GM12878 (cell line): Measurements from ENCODE around the gene ANKRD17. TPM values are rescaled to one million over a fixed set of nuclear protein-coding genes. Genes with fewer than 3 reads are reported as not detected.

ENCODE experiments used
- ATAC-seq: fragments of 200-7000 bp; cut with Tn5 transposase; 3 replicates; pipeline ENCODE4 v1.9.1; 2020; ENCODE audit warnings: mild to moderate bottlenecking, moderate library complexity
- BruUV-seq: library from RNA; stranded (reverse); fragments of 400-500 nt; replicated peaks from 2 replicates; lab custom pipeline; 2021; lab: Mats Ljungman, UMichigan
- CTCF ChIA-PET: fragments of 300-600 bp; sonication (Branson Sonifier 250); formaldehyde crosslinking; extraction: SDS; loops from one replicate; lab custom pipeline; 2021; ENCODE audit warnings: inconsistent platforms; lab: Yijun Ruan, JAX
- POLR2A ChIA-PET: fragments of 350-600 bp; formaldehyde crosslinking; extraction: SDS; loops from one replicate; lab custom pipeline; 2021; ENCODE audit warnings: inconsistent platforms; lab: Charles Lee
- RAD21 ChIA-PET: fragments of 300-600 bp; sonication (Branson Sonifier 250); formaldehyde crosslinking; loops from one replicate; lab custom pipeline; 2023; ENCODE audit warnings: antibody characterized with exemption; ENCODE audit not compliant: unreplicated experiment; lab: Charles Lee
- SMC1A ChIA-PET: fragments of 300-600 bp; sonication (Branson Sonifier 250); formaldehyde crosslinking; loops from one replicate; lab custom pipeline; 2023; ENCODE audit not compliant: unreplicated experiment, uncharacterized antibody; lab: Charles Lee
- DNase-seq: peaks from one replicate; pipeline ENCODE4 v3.0.0-alpha.2; 2011; ENCODE audit warnings: low read depth, low spot score
- FAIRE-seq: peaks from 3 replicates; lab custom pipeline; 2011; peaks lifted over from hg19 to GRCh38; lab: Jason Lieb, UNC
- H2AFZ ChIP-seq: 2 replicates; pipeline ENCODE4 v1.6.0; 2011; ENCODE audit warnings: low read depth, low read length, control low read depth; ENCODE audit not compliant: control insufficient read depth
- H3K27ac ChIP-seq: 2 replicates; pipeline ENCODE4 v1.5.1; 2011; ENCODE audit warnings: control low read depth; ENCODE audit not compliant: control insufficient read depth, insufficient read depth
- H3K27me3 ChIP-seq, 2 experiments: replicated peaks in 1 of 2; 2 replicates each; pipeline versions ENCODE4 v1.6.0 to v1.6.1; 2011; ENCODE audit warnings: low read length in 1 of 2; ENCODE audit not compliant: control insufficient read depth in 2 of 2, insufficient read depth in 2 of 2
- H3K36me3 ChIP-seq, 2 experiments: 2 replicates each; pipeline ENCODE4 v1.5.1; 2011; ENCODE audit warnings: low read length in 1 of 2; ENCODE audit not compliant: control insufficient read depth in 2 of 2, insufficient read depth in 2 of 2
- H3K4me1 ChIP-seq: 2 replicates; pipeline ENCODE4 v1.6.1; 2011; ENCODE audit warnings: mild to moderate bottlenecking, low read length, moderate library complexity, mixed read lengths; ENCODE audit not compliant: control insufficient read depth, insufficient read depth
- H3K4me2 ChIP-seq: 2 replicates; pipeline ENCODE4 v1.6.0; 2011; ENCODE audit warnings: control low read depth; ENCODE audit not compliant: control insufficient read depth, insufficient read depth
- H3K4me3 ChIP-seq: fragments of 200-600 bp; sonication (generic); 2 replicates; pipeline ENCODE4 v1.5.1; 2016
- H3K79me2 ChIP-seq: 2 replicates; pipeline ENCODE4 v1.6.0; 2011; ENCODE audit warnings: low read length; ENCODE audit not compliant: control insufficient read depth, insufficient read depth
- H3K9ac ChIP-seq: 2 replicates; pipeline ENCODE4 v1.8.0; 2011; ENCODE audit warnings: low read length, control low read depth, mixed read lengths; ENCODE audit not compliant: control insufficient read depth, insufficient read depth
- H3K9me3 ChIP-seq: replicated peaks from 3 replicates; pipeline ENCODE4 v1.5.1; 2011; ENCODE audit warnings: mild to moderate bottlenecking, low read length; ENCODE audit not compliant: control insufficient read depth, insufficient read depth
- H4K20me1 ChIP-seq: 2 replicates; pipeline ENCODE4 v1.6.0; 2011; ENCODE audit not compliant: control insufficient read depth, insufficient read depth
- KAT2A ChIP-seq: conservative IDR thresholded peaks from 2 replicates; pipeline ENCODE4 v1.6.1; 2011; ENCODE audit warnings: low read depth, low read length; ENCODE audit not compliant: control insufficient read depth
- MTA3 ChIP-seq: IDR thresholded peaks from 2 replicates; pipeline ENCODE4 v1.6.1; 2012; ENCODE audit warnings: low read length, inconsistent platforms, borderline replicate concordance
- PAX5 ChIP-seq: IDR thresholded peaks from 2 replicates; pipeline ENCODE4 v1.6.1; 2011; ENCODE audit warnings: low read depth, low read length, borderline replicate concordance
- WGBS: methylation state at CpG from one replicate; pipeline ENCODE4 v1.1.6; 2016; ENCODE audit warnings: low lambda C conversion rate; ENCODE audit not compliant: insufficient replicate concordance, insufficient coverage; ENCODE audit errors: missing lambda C conversion rate; 5-methylcytosine and 5-hydroxymethylcytosine counted together
- in situ Hi-C: fragments of 300-500 bp; cut with MboI; formaldehyde crosslinking; loops from 9 replicates; pipeline ENCODE4 v1.14.3; 2018; ENCODE audit warnings: mixed read lengths
- intact Hi-C: fragments of 100-400 bp; cut with micrococcal nuclease; formaldehyde crosslinking; loops from one replicate; pipeline ENCODE4 v1.14.2; 2022; ENCODE audit not compliant: unreplicated experiment
- polyA plus RNA-seq, 11 experiments: library from polyadenylated mRNA; depleted of rRNA in 4 of 11; unstranded in 6 of 11; stranded (reverse) in 5 of 11; fragments of >200 nt; fragmentation: Nextera tagmentation in 4 of 11; fragmentation: Illumina TruSeq in 1 of 11; extraction: Ambion mirVana in 4 of 11; extraction: Trizol in 1 of 11; gene quantifications; 1 replicate in 1 of 11; 2 replicates in 10 of 11; pipeline versions ENCODE4 v1.2.1 to v1.2.3, GENCODE V29; 2011 to 2016; ENCODE audit warnings: inconsistent platforms in 2 of 11, missing spikeins in 2 of 11, low read depth in 1 of 11
- total RNA-seq, 4 experiments: library from RNA; depleted of rRNA in 3 of 4; stranded (reverse); fragments of >200 nt in 3 of 4; fragmentation: Illumina TruSeq in 1 of 4; extraction: Trizol in 1 of 4; gene quantifications; 2 replicates each; pipeline versions ENCODE4 v1.2.1 to v1.2.3, GENCODE V29; 2013 to 2021

ANKRD17 gene
- total and polyA plus RNA-seq, 10 of the 15 experiments (the other 5 are each of a cell fraction or from before 2014, with no cell fraction given) = 11.7 to 46.5 (median 32.6) TPM

- no peak for FAIRE-seq
- no peak overlapping the region for H3K4me3 ChIP-seq
- H3K27ac ChIP-seq = no peak overlapping the region
- no peak for ATAC-seq
- H3K27me3 ChIP-seq = no peaks in the 10 kb centered on the region
- peaks cover 16 to 46% of the 10 kb centered on the region in 2 experiments for H3K36me3 ChIP-seq
- no TSS peak for BruUV-seq
- peaks cover 18% of the 10 kb centered on the region for H3K9me3 ChIP-seq
- TF ChIP-seq PAX5 = no peak
- no peak overlapping the region for H3K4me2 ChIP-seq
- ChIA-PET RAD21 (interaction anchor here (0.8 kb wide), 1 partner anchor 37 kb away, joined by 3 read pairs; no protein-coding TSS in a partner anchor), POLR2A (no interaction called here), SMC1A (interaction anchor here (1.1 kb wide), 1 partner anchor 15 kb away, joined by 3 read pairs; no protein-coding TSS in a partner anchor), CTCF (no interaction called here)
- intact Hi-C loops (no loop called here), in situ Hi-C loops (no loop called here)
- no peak overlapping the region for H3K9ac ChIP-seq
- no peaks in the 10 kb centered on the region for H4K20me1 ChIP-seq
- no peaks in the 10 kb centered on the region for H3K4me1 ChIP-seq
- H3K79me2 ChIP-seq = peaks cover 2% of the 10 kb centered on the region
- no peak overlapping the region for H2AFZ ChIP-seq
- no peak for DNase-seq
Measured at GRCh38 chr4:73166212-73166611, 92.4 kb downstream of the ANKRD17 start.

GRCh38 chr4:73161527-73162185 lies 96.9 kb downstream of the ANKRD17 start:
- ChIA-PET POLR2A (interaction anchor here (0.7 kb wide), 1 partner anchor 22 kb away, joined by 3 read pairs; no protein-coding TSS in a partner anchor), CTCF (interaction anchor here (0.7 to 1.1 kb wide), 2 partner anchors 95 to 180 kb away, joined by 3 to 4 read pairs; no protein-coding TSS in a partner anchor), SMC1A (interaction anchor here (1.3 to 1.7 kb wide), 4 partner anchors 11 to 100 kb away, joined by 3 to 4 read pairs (median 3); no protein-coding TSS in a partner anchor), RAD21 (no interaction called here)
- Histone ChIP-seq H2AFZ (no peak overlapping the region), H3K27me3 (no peaks in the 10 kb centered on the region), H4K20me1 (no peaks in the 10 kb centered on the region), H3K9me3 (no peaks in the 10 kb centered on the region), H3K9ac (no peak overlapping the region), H3K36me3 (peaks cover 2 to 29% of the 10 kb centered on the region in 2 experiments), H3K4me1 (no peaks in the 10 kb centered on the region), H3K4me3 (no peak overlapping the region), H3K79me2 (peaks cover 2% of the 10 kb centered on the region), H3K27ac (no peak overlapping the region), H3K4me2 (no peak overlapping the region)
- FAIRE-seq (no peak), ATAC-seq (no peak), DNase-seq (no peak)
- intact Hi-C loops = no loop called here
- BruUV-seq = no TSS peak
- TF ChIP-seq MTA3 = no peak
- TF ChIP-seq KAT2A = no peak
- WGBS = 79% methylated on average over 7 of the region's 8 CpGs
- in situ Hi-C loops = no loop called here
